Tibial nerve (tissue), 4 donors: ENCODE data around the gene OR2V2. TPM values are rescaled to one million over a fixed set of nuclear protein-coding genes. Genes with fewer than 3 reads are reported as not detected.

Source experiments
- DNase-seq, 2 donors: peaks; one replicate each; pipeline ENCODE4 v3.0.0-alpha.2; 2019; ENCODE audit warnings: low spot score in 2 of 2
- H3K27ac ChIP-seq, 4 donors: fragments of 200-600 bp; sonication (generic) in 3 of 4; one replicate each; pipeline ENCODE4 v1.5.1; 2017 to 2019; ENCODE audit warnings: mild to moderate bottlenecking in 1 of 4
- H3K27me3 ChIP-seq, 2 donors: fragments of 200-600 bp; sonication (generic) in 1 of 2; one replicate each; pipeline versions ENCODE4 v1.5.1 to v1.6.0; 2017 to 2019
- H3K36me3 ChIP-seq, 3 donors: fragments of 200-600 bp; sonication (generic); one replicate each; pipeline ENCODE4 v1.5.1; 2018 to 2019
- H3K4me1 ChIP-seq, 4 donors: fragments of 200-600 bp; sonication (generic) in 3 of 4; one replicate each; pipeline ENCODE4 v1.5.1; 2017 to 2019
- H3K4me3 ChIP-seq, 4 donors: fragments of 200-600 bp; sonication (generic) in 3 of 4; one replicate each; pipeline ENCODE4 v1.5.1; 2017 to 2019; ENCODE audit warnings: mild to moderate bottlenecking in 1 of 4, moderate library complexity in 1 of 4
- H3K9me3 ChIP-seq, 4 donors: fragments of 200-600 bp; sonication (generic) in 3 of 4; one replicate each; pipeline ENCODE4 v1.5.1; 2017 to 2019
- CTCF ChIP-seq, 5 experiments: fragments of 200-600 bp in 3 of 5; fragments of 450-650 bp in 2 of 5; sonication (generic) in 3 of 5; IDR thresholded peaks; one replicate each; pipeline ENCODE4 v1.5.1; 2016 to 2019; ENCODE audit warnings: antibody characterized with exemption in 5 of 5, mild to moderate bottlenecking in 3 of 5, moderate library complexity in 2 of 5
- EP300 ChIP-seq, 2 donors: sonication (generic); formaldehyde crosslinking; IDR thresholded peaks; one replicate each; pipeline ENCODE4 v1.6.1; 2017; ENCODE audit warnings: antibody characterized with exemption in 2 of 2, mild to moderate bottlenecking in 1 of 2
- POLR2A ChIP-seq, 2 donors: fragments of 450-650 bp; IDR thresholded peaks; one replicate each; pipeline ENCODE4 v1.6.1; 2017; ENCODE audit warnings: antibody characterized with exemption in 2 of 2, mild to moderate bottlenecking in 2 of 2, moderate library complexity in 2 of 2
- WGBS, 2 donors: methylation state at CpG; one replicate each; pipeline ENCODE4 v1.1.5; 2018; 5-methylcytosine and 5-hydroxymethylcytosine counted together
- total RNA-seq, 4 donors: library from RNA; depleted of rRNA; stranded (reverse); fragments of >200 nt; gene quantifications; one replicate each; pipeline ENCODE4 v1.1.0, GENCODE V29; 2016

Gene OR2V2
- total RNA-seq, 4 donors from 2014 or later = not detected

GRCh38 chr5:181136361-181136955, 10.9 kb upstream of the OR2V2 start:
- Histone ChIP-seq H3K27me3 (no peaks in the 10 kb centered on the region), H3K27ac (no peak overlapping the region), H3K4me3 (no peak overlapping the region), H3K36me3 (no peaks in the 10 kb centered on the region), H3K4me1 (no peaks in the 10 kb centered on the region), H3K9me3 (peaks cover 0 to 12% (median 0%) of the 10 kb centered on the region in 4 donors)
- no peak for DNase-seq
- no peak for TF ChIP-seq EP300 (IDR thresholded peaks at IDR 0.05)
- no peak for TF ChIP-seq POLR2A (IDR thresholded peaks at IDR 0.05)
- TF ChIP-seq CTCF (IDR thresholded peaks at IDR 0.05) = no peak
- WGBS, 2 donors = 85 to 88% methylated on average over 4 of the region's 4 CpGs

DNA sequence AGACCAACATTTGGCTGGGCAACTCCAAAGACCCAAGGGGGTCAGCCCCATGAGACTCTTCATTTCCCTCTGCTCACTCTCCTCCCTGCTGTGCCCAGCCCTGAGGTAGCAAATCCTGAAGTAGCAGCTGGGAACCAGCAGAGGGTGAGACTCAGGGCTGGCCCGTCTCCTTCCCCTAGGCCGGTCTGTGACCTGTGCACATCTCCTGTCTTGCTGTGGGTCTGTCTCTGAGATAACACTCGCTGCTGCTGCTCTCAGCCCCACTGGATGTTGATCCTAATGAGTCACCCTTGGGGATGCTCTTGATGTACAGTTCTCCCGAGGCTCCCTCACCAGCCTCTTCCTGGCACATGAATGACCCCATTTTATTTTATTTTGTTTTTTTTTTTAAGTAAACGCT, 9.1 kb upstream of the OR2V2 start:
- H3K4me1 ChIP-seq = no peaks in the 10 kb centered on the region
- H3K27ac ChIP-seq = no peak overlapping the region
- no peak for DNase-seq
- no peaks in the 10 kb centered on the region for H3K27me3 ChIP-seq
- H3K36me3 ChIP-seq = no peaks in the 10 kb centered on the region
- 43 to 49% methylated on average over 5 of the region's 5 CpGs for WGBS, 2 donors
- TF ChIP-seq EP300 (IDR thresholded peaks at IDR 0.05) = no peak
- H3K9me3 ChIP-seq = peaks cover 0 to 12% (median 0%) of the 10 kb centered on the region in 4 donors
- no peak overlapping the region for H3K4me3 ChIP-seq

GRCh38 chr5:181140766-181141165, 6.6 kb upstream of the OR2V2 start:
- Histone ChIP-seq H3K36me3 (no peaks in the 10 kb centered on the region), H3K4me3 (no peak overlapping the region), H3K4me1 (no peaks in the 10 kb centered on the region), H3K27ac (no peak overlapping the region), H3K9me3 (peaks cover 0 to 8% (median 0%) of the 10 kb centered on the region in 4 donors), H3K27me3 (no peaks in the 10 kb centered on the region)
- no peak for DNase-seq
- 75 to 82% methylated on average over 3 of the region's 3 CpGs for WGBS, 2 donors
- TF ChIP-seq CTCF (IDR thresholded peaks at IDR 0.05) = no peak
- no peak for TF ChIP-seq POLR2A (IDR thresholded peaks at IDR 0.05)
- TF ChIP-seq EP300 (IDR thresholded peaks at IDR 0.05) = no peak

- Histone ChIP-seq H3K36me3 (no peaks in the 10 kb centered on the region), H3K4me3 (no peak overlapping the region), H3K4me1 (no peaks in the 10 kb centered on the region), H3K9me3 (peaks cover 0 to under 1% (median 0%) of the 10 kb centered on the region in 4 donors), H3K27me3 (peaks cover 0 to 3% of the 10 kb centered on the region in 2 donors), H3K27ac (no peak overlapping the region)
- TF ChIP-seq EP300 (IDR thresholded peaks at IDR 0.05) (no peak), POLR2A (IDR thresholded peaks at IDR 0.05) (no peak), CTCF (IDR thresholded peaks at IDR 0.05) (no peak)
- WGBS, 2 donors = 78 to 82% methylated on average over 7 of the region's 7 CpGs
- no peak for DNase-seq
Measured at GRCh38 chr5:181142054-181142453, 5.3 kb upstream of the OR2V2 start.

- Histone ChIP-seq H3K9me3 (no peaks in the 10 kb centered on the region), H3K27me3 (peaks cover 0 to 20% of the 10 kb centered on the region in 2 donors), H3K4me1 (no peaks in the 10 kb centered on the region), H3K36me3 (no peaks in the 10 kb centered on the region), H3K27ac (no peak overlapping the region), H3K4me3 (no peak overlapping the region)
- no peak for DNase-seq
- WGBS, 2 donors = 46 to 47% methylated on average over 1 of the region's 1 CpG
- TF ChIP-seq CTCF (IDR thresholded peaks at IDR 0.05) (no peak), EP300 (IDR thresholded peaks at IDR 0.05) (no peak), POLR2A (IDR thresholded peaks at IDR 0.05) (no peak)
Measured at GRCh38 chr5:181145133-181145532, 2.3 kb upstream of the OR2V2 start.
